Thymus (tissue), 11 donors: ENCODE results near the gene CIDEB. TPM values are rescaled to one million over a fixed set of nuclear protein-coding genes. Genes with fewer than 3 reads are reported as not detected.

Experiments used
- DNase-seq, 9 donors: peaks; one replicate each; pipeline ENCODE4 v3.0.0-alpha.2; 2013; ENCODE audit warnings: low spot score in 9 of 9, low read depth in 6 of 9, missing footprints in 1 of 9
- H3K27ac ChIP-seq, 2 donors: one replicate each; pipeline ENCODE4 v1.5.1; 2013; ENCODE audit warnings: control low read depth in 1 of 2, low read depth in 1 of 2, low read length in 1 of 2, mild to moderate bottlenecking in 1 of 2, moderate library complexity in 1 of 2
- H3K27me3 ChIP-seq, 2 donors: one replicate each; pipeline ENCODE4 v1.5.1; 2013; ENCODE audit warnings: low read length in 1 of 2; ENCODE audit not compliant: control insufficient read depth in 2 of 2, insufficient read depth in 1 of 2
- H3K36me3 ChIP-seq, 2 donors: one replicate each; pipeline ENCODE4 v1.5.1; 2013; ENCODE audit warnings: low read length in 1 of 2, mild to moderate bottlenecking in 1 of 2, moderate library complexity in 1 of 2; ENCODE audit not compliant: control insufficient read depth in 2 of 2, insufficient read depth in 2 of 2
- H3K4me1 ChIP-seq, 2 donors: one replicate each; pipeline ENCODE4 v1.5.1; 2013; ENCODE audit warnings: low read length in 2 of 2; ENCODE audit not compliant: control insufficient read depth in 2 of 2, insufficient read depth in 2 of 2
- H3K4me3 ChIP-seq, 2 donors: one replicate each; pipeline ENCODE4 v1.5.1; 2013; ENCODE audit warnings: low read length in 2 of 2, control low read depth in 1 of 2, mild to moderate bottlenecking in 1 of 2
- H3K9me3 ChIP-seq, 2 donors: one replicate each; pipeline ENCODE4 v1.5.1; 2013; ENCODE audit warnings: low read length in 1 of 2, mild to moderate bottlenecking in 1 of 2; ENCODE audit not compliant: control insufficient read depth in 2 of 2, insufficient read depth in 1 of 2
- WGBS: extraction: QIAGEN DNeasy Blood & Tissue Kit; methylation state at CpG from one replicate; pipeline ENCODE4 v1.1.7; 2013; 5-methylcytosine and 5-hydroxymethylcytosine counted together
- polyA plus RNA-seq: library from polyadenylated mRNA; stranded (reverse); fragments of 200-250 nt; gene quantifications from one replicate; pipeline ENCODE4 v1.2.3, GENCODE V29; 2013
- total RNA-seq: library from RNA; stranded (reverse); fragments of 120-200 nt; gene quantifications from one replicate; pipeline ENCODE4 v1.2.4, GENCODE V29; 2013
- donor health status: healthy.

The CIDEB gene
- total and polyA plus RNA-seq, 2 donors: 8.1 to 13.4 TPM

DNA sequence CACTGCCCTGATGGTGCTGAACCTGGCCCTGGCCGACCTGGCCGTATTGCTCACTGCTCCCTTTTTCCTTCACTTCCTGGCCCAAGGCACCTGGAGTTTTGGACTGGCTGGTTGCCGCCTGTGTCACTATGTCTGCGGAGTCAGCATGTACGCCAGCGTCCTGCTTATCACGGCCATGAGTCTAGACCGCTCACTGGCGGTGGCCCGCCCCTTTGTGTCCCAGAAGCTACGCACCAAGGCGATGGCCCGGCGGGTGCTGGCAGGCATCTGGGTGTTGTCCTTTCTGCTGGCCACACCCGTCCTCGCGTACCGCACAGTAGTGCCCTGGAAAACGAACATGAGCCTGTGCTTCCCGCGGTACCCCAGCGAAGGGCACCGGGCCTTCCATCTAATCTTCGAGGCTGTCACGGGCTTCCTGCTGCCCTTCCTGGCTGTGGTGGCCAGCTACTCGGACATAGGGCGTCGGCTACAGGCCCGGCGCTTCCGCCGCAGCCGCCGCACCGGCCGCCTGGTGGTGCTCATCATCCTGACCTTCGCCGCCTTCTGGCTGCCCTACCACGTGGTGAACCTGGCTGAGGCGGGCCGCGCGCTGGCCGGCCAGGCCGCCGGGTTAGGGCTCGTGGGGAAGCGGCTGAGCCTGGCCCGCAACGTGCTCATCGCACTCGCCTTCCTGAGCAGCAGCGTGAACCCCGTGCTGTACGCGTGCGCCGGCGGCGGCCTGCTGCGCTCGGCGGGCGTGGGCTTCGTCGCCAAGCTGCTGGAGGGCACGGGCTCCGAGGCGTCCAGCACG, 8.2 kb upstream of the CIDEB start:
- Histone ChIP-seq H3K36me3 (no peaks in the 10 kb centered on the region), H3K27ac (peak overlapping the region in 1 of 2 donors; percentile 38), H3K4me1 (peaks cover 2 to 34% of the 10 kb centered on the region in 2 donors), H3K27me3 (peaks cover 0 to 15% of the 10 kb centered on the region in 2 donors), H3K4me3 (no peak overlapping the region), H3K9me3 (no peaks in the 10 kb centered on the region)
- WGBS: 94% methylated on average over 70 of the region's 70 CpGs
- DNase-seq: no peak

DNA sequence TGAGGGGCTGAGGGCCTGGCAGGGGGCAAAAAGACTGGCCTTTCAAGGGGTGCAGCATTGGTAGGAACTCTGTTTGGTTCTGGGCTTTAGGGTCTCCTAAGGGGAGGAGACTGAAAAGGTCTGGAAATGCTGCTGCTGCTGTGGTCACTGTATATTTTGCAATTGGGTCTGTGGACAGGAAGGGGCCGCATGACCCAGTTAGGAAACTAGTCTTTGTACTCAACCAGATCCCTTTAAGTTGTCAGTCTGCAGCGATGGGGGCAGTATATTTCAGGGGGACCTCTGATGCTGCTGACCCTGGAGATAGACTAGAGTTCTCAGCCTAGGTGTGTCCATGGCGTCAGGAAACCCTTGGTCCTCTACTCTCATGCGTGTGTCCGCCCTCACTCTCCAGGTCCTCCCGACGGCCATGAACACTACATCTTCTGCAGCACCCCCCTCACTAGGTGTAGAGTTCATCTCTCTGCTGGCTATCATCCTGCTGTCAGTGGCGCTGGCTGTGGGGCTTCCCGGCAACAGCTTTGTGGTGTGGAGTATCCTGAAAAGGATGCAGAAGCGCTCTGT, 7.5 kb upstream of the CIDEB start:
- no peak overlapping the region for H3K27ac ChIP-seq
- 96% methylated on average over 10 of the region's 10 CpGs for WGBS
- H3K36me3 ChIP-seq: no peaks in the 10 kb centered on the region
- peaks cover 6 to 36% of the 10 kb centered on the region in 2 donors for H3K4me1 ChIP-seq
- H3K27me3 ChIP-seq: peaks cover 0 to 15% of the 10 kb centered on the region in 2 donors
- H3K4me3 ChIP-seq: no peak overlapping the region
- no peak for DNase-seq
- H3K9me3 ChIP-seq: no peaks in the 10 kb centered on the region

DNA sequence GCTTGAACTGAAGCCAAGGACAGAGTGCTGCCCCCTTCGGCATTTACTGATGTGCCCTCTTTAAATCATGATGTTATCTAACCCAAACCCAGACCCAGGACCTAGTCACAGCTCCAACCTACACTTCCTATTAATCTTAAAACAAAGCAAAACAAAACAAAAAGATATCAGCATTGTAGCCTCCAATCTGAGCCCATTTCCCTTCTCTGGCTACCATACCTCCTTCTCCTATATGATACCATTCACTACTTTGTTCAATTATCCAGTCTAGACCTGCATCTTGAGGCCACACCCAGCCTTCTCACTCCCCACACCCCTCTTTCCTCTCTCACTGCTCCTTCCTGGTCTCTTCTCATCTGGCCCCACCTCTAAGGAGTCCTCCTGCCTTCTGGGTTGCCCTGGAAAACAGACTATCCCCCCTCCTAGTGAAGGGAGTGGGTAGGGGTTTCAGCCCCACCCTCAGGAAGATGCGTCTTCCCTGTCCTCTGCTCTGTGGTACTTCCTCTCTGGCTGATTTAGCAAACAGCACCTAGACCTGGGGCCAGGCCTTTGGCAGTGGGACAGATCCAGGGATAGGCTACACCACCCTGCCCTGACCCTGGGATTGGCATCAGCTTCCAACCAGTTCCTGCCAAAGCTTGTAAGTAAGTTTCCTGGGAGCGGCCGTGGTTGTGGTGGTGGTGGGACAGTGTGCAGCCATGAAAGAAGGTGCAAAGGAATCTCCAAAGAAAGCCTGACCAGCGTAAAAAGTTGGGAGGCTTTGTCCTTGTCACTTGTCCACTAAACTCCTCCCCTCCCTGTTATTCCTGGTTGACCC, 6.8 kb upstream of the CIDEB start:
- Histone ChIP-seq H3K27me3 (peaks cover 0 to 15% of the 10 kb centered on the region in 2 donors), H3K9me3 (no peaks in the 10 kb centered on the region), H3K36me3 (no peaks in the 10 kb centered on the region), H3K4me1 (peaks cover 9 to 44% of the 10 kb centered on the region in 2 donors), H3K4me3 (no peak overlapping the region), H3K27ac (no peak overlapping the region)
- no peak for DNase-seq
- 82% methylated on average over 5 of the region's 5 CpGs for WGBS

DNA sequence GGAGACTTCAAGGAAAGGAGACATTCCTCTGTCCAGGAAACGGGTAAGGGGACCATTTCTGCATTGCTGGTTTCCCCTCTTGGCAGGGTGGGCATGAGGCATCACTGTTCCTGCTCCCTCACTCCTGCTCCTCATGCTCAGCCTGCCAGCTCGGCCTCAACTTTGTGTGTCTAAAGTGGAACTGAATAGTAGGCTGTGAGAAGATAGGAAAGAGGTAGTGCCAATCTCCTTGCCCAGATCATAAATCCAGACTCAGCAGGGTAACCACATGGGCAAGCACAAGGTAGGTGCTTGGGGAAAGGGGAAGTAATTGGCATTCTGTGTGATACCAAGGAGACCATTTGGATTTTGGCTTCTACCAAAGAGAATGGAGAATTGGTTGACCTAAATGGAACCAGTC, 6.1 kb upstream of the CIDEB start:
- Histone ChIP-seq H3K4me1 (peaks cover 9 to 49% of the 10 kb centered on the region in 2 donors), H3K36me3 (peaks cover 0 to 2% of the 10 kb centered on the region in 2 donors), H3K9me3 (no peaks in the 10 kb centered on the region), H3K27ac (no peak overlapping the region), H3K27me3 (peaks cover 0 to 11% of the 10 kb centered on the region in 2 donors), H3K4me3 (no peak overlapping the region)
- no peak for DNase-seq
- 32% methylated on average over 2 of the region's 2 CpGs for WGBS

DNA sequence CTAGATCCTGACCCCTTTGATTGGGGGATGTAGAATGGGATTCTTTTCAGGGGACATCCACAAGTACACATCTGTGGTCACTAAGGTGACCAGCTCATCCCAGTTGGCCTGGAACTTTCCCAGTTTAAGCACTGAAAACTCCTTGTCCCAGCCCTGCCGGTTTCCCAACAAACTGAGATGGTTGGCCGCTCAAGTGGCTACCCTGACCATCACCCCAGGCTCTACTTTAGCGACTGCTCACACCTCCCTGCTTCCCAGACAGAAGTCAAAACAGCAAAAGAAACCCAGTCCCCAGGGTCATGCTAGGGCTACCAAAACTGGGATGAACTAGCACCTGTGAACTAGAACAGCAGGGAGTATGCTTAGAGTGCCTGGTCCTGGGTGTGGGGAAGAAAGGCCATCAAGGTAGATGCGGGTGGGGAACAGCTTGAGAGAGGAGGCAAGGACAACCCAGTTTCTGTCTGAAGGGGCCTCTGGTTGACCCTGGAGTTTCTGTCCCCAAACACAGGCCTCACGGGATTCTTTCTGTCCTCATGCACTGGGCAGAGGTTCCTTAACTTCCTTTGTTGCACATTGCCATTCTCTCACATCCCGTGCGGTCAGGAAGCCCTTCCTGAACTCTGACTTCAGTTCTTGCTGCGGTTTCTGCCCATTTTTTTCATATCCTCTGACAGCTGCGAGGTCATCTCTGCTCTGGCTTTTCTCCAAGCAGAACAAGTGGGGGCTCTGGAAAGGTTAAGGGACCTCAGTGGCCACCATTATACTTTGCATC, 5.1 kb upstream of the CIDEB start:
- Histone ChIP-seq H3K27me3 (peaks cover 0 to 5% of the 10 kb centered on the region in 2 donors), H3K36me3 (peaks cover 0 to 10% of the 10 kb centered on the region in 2 donors), H3K4me1 (peaks cover 9 to 59% of the 10 kb centered on the region in 2 donors), H3K4me3 (no peak overlapping the region), H3K9me3 (no peaks in the 10 kb centered on the region), H3K27ac (peak overlapping the region in 1 of 2 donors; percentile 58)
- 33% methylated on average over 9 of the region's 9 CpGs for WGBS
- DNase-seq: peak in 2 of 9 donors; percentile 32 to 58

DNA sequence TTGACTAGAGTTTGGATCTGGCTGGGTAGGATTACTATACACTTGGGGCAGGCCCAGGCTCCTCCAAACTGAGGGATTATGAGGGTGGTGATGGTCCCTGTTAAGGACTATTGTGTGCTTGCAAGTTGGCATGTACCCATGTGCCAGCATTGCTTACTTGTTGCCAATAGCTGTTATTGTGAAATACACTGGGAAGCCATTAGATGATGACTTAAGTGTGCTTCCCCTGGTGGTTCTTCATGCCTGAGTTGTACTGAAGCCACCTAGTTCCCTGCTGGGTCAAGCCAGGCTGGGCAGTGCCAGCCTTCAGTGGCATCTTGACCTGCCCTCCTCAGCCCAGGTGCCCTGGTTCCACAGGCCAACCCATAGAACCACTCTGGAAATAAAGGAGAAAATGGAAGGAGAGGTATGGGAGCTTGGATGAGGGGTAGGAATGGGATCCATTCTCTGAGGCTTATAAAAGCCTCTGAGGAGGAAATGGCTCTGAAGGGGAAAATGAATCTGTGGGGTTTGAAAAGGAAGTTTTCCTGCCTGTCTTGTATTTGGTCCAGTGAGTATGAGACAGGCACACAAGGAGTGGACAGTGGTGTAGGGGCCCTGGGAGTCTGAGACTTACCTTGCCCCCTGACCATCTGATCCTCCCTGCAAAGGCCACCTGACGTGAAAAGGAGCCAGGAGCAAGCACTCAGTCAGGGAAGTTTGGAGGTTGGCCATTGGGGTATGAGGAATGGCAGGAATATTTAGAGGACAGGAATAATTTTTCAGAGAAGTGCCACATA, 4.2 kb upstream of the CIDEB start:
- H3K27ac ChIP-seq: peak overlapping the region in 1 of 2 donors; percentile 46
- peak overlapping the region in 1 of 2 donors; percentile 37 for H3K4me3 ChIP-seq
- peaks cover 9 to 62% of the 10 kb centered on the region in 2 donors for H3K4me1 ChIP-seq
- WGBS: 100% methylated on average over 1 of the region's 1 CpG
- peaks cover 8 to 19% of the 10 kb centered on the region in 2 donors for H3K36me3 ChIP-seq
- DNase-seq: no peak
- peaks cover 0 to 5% of the 10 kb centered on the region in 2 donors for H3K27me3 ChIP-seq
- H3K9me3 ChIP-seq: no peaks in the 10 kb centered on the region

DNA sequence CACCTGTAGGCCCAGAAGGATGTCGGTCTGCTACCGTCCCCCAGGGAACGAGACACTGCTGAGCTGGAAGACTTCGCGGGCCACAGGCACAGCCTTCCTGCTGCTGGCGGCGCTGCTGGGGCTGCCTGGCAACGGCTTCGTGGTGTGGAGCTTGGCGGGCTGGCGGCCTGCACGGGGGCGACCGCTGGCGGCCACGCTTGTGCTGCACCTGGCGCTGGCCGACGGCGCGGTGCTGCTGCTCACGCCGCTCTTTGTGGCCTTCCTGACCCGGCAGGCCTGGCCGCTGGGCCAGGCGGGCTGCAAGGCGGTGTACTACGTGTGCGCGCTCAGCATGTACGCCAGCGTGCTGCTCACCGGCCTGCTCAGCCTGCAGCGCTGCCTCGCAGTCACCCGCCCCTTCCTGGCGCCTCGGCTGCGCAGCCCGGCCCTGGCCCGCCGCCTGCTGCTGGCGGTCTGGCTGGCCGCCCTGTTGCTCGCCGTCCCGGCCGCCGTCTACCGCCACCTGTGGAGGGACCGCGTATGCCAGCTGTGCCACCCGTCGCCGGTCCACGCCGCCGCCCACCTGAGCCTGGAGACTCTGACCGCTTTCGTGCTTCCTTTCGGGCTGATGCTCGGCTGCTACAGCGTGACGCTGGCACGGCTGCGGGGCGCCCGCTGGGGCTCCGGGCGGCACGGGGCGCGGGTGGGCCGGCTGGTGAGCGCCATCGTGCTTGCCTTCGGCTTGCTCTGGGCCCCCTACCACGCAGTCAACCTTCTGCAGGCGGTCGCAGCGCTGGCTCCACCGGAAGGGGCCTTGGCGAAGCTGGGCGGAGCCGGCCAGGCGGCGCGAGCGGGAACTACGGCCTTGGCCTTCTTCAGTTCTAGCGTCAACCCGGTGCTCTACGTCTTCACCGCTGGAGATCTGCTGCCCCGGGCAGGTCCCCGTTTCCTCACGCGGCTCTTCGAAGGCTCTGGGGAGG, 3.1 kb upstream of the CIDEB start, which contains the start of gene LTB4R:
Gene LTB4R, plus strand, starts transcription at position 857 of the 959 bp plus-strand sequence. CDS start 4,150 bp downstream, outside the sequence.
- Histone ChIP-seq H3K27me3 (peaks cover 0 to 5% of the 10 kb centered on the region in 2 donors), H3K36me3 (peaks cover 19 to 30% of the 10 kb centered on the region in 2 donors), H3K4me1 (peaks cover 9 to 62% of the 10 kb centered on the region in 2 donors), H3K9me3 (no peaks in the 10 kb centered on the region), H3K27ac (peak within 1 kb of the TSS; percentile 12 to 83), H3K4me3 (peak within 1 kb of the TSS; percentile 37 to 50)
- peak in 5 of 9 donors; percentile 41 to 75 (median 52) for DNase-seq
- 11% methylated on average over 99 of the region's 99 CpGs for WGBS
